Measurements from ENCODE around the gene RTCA. TPM values are rescaled to one million over a fixed set of nuclear protein-coding genes. Genes with fewer than 3 reads are reported as not detected.
"Not testable (repeated sequence)": the region's sequence is repeated elsewhere in the genome, so short reads cannot be mapped to it uniquely, and the experiment has no call there.

The RTCA gene
- total RNA-seq, 1 donor from 2014 or later = 39.3 TPM

DNA sequence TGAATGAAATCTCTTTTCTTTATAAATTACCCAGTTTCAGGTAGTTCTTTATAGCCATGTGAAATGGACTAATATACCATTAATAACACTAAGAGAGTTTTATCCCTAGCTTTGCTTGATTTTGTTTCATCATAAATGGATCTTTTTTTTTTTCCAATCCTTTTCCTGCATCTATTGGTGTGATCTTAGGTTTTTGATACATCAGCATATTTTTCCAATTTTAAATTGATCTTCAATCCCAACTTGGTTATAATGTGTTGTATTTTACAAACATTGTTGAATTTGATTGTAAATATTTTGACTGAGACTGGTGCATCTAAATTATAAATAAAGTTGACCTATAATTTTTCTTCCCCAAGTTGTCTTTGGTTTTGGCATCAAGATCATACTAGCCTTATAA, 4.3 kb upstream of the RTCA start:
- Mint-ChIP-seq H3K36me3 (ENCODE audit: insufficient read depth) (peaks cover 23% of the 10 kb centered on the region), H3K27ac (no peak overlapping the region), H3K27me3 (no peaks in the 10 kb centered on the region), H3K4me1 (ENCODE audit: low read depth) (peaks cover 6% of the 10 kb centered on the region), H3K4me3 (ENCODE audit: low read depth) (no peak overlapping the region), H3K9me3 (ENCODE audit: low read depth) (peaks cover 25% of the 10 kb centered on the region)
- TF ChIP-seq, protein P1, sequence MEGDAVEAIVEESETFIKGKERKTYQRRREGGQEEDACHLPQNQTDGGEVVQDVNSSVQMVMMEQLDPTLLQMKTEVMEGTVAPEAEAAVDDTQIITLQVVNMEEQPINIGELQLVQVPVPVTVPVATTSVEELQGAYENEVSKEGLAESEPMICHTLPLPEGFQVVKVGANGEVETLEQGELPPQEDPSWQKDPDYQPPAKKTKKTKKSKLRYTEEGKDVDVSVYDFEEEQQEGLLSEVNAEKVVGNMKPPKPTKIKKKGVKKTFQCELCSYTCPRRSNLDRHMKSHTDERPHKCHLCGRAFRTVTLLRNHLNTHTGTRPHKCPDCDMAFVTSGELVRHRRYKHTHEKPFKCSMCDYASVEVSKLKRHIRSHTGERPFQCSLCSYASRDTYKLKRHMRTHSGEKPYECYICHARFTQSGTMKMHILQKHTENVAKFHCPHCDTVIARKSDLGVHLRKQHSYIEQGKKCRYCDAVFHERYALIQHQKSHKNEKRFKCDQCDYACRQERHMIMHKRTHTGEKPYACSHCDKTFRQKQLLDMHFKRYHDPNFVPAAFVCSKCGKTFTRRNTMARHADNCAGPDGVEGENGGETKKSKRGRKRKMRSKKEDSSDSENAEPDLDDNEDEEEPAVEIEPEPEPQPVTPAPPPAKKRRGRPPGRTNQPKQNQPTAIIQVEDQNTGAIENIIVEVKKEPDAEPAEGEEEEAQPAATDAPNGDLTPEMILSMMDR (IDR thresholded peaks at IDR 0.05; ENCODE audit: unreplicated experiment) = no peak
- DNase-seq (ENCODE audit: low spot score, unreplicated experiment) = no peak

DNA sequence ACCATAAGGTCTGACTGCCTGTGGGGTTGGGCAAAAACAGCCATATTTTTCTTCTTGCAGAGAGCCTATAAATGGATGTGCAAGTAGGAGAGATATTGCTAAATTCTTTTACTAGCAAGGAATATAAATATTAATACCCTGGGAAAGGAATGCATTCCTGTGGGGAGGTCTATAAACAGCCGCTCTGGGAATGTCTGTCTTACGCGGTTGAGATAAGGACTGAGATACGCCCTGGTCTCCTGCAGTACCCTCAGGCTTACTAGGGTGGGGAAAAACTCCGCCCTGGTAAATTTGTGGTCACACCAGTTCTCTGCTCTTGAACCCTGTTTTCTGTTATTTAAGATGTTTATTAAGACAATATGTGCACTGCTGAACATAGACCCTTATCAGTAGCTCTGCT, 1.9 kb upstream of the RTCA start:
- H3K4me3 Mint-ChIP-seq (ENCODE audit: low read depth); H3K27ac Mint-ChIP-seq; H3K27me3 Mint-ChIP-seq; DNase-seq (ENCODE audit: low spot score, unreplicated experiment); H3K4me1 Mint-ChIP-seq (ENCODE audit: low read depth): not testable (repeated sequence)
- Mint-ChIP-seq H3K9me3 (ENCODE audit: low read depth) (peaks cover 25% of the 10 kb centered on the region), H3K36me3 (ENCODE audit: insufficient read depth) (peaks cover 26% of the 10 kb centered on the region)

DNA sequence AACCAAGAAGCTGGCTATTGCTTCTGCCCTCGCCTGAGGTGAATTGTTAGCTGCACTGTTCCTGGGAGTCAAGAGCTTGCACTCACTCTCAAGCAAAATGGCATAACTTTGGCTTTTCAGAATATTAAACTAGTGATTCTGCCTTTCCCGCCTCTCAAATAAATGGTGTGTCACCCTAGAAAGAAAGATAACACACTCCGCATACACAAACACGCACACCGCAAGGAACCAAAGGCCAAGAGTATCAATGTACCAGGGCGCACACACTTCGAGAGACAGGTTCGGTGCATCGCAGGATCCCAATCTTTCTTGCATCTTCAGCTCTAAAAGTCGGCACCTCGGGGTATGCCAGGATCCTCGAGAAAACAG, 470 bp upstream of the RTCA start:
- Mint-ChIP-seq H3K27me3 (no peaks in the 10 kb centered on the region), H3K36me3 (ENCODE audit: insufficient read depth) (peaks cover 26% of the 10 kb centered on the region), H3K9me3 (ENCODE audit: low read depth) (peaks cover 25% of the 10 kb centered on the region), H3K4me3 (ENCODE audit: low read depth) (peak overlapping the region; percentile 99), H3K27ac (peak overlapping the region; percentile 99), H3K4me1 (ENCODE audit: low read depth) (peaks cover 10% of the 10 kb centered on the region)
- TF ChIP-seq, protein P1 (IDR thresholded peaks at IDR 0.05; ENCODE audit: unreplicated experiment) = no peak
- no peak for DNase-seq (ENCODE audit: low spot score, unreplicated experiment)

DNA sequence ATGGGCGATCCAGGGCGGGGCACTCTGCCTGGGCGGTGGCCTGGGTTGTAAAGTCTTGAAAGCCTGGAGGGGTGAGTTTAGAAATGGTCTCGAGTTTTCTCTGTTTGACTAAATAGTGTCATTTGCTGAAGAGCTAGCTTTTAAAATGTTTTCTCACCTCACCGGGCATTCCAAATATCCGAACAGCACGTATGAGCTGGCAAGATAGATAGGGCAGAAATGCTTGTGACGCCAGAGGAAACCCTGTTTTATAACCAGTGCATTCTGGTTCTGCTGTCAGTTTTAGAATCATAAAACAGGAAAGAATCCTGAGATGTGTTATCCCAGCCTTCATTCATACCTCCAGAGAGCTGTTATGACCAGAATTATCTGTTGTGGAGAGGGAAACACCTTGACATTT, 725 bp downstream of the RTCA start:
- Mint-ChIP-seq H3K27ac (peak overlapping the region; percentile 99), H3K4me3 (ENCODE audit: low read depth) (peak overlapping the region; percentile 99), H3K9me3 (ENCODE audit: low read depth) (peaks cover 20% of the 10 kb centered on the region), H3K4me1 (ENCODE audit: low read depth) (peaks cover 10% of the 10 kb centered on the region), H3K27me3 (no peaks in the 10 kb centered on the region), H3K36me3 (ENCODE audit: insufficient read depth) (peaks cover 23% of the 10 kb centered on the region)
- DNase-seq (ENCODE audit: low spot score, unreplicated experiment) = no peak
- TF ChIP-seq, protein P1 (IDR thresholded peaks at IDR 0.05; ENCODE audit: unreplicated experiment) = no peak

DNA sequence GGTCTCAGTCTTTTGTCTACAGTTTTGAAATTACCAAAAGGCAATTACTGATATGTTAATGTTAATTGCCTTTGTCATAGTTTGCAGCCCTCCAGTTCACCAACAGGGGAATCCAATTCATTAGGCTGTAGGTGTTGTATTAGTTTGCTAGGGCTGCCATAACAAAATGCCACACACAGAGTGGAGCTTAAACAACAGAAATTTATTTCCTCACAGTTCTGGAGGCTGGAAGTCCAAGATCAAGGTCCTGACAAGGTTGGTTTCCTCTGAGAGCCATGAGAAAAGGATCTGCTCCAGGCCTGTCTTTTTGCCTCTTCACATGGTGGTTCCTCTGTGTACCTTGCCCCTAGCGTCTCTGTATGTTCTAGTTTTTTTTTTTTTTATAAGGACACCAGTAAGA, 1.3 kb downstream of the RTCA start:
- TF ChIP-seq, protein P1 (IDR thresholded peaks at IDR 0.05; ENCODE audit: unreplicated experiment) = no peak
- Mint-ChIP-seq H3K9me3 (ENCODE audit: low read depth) (peaks cover 19% of the 10 kb centered on the region), H3K4me3 (ENCODE audit: low read depth) (peak overlapping the region; percentile 99), H3K36me3 (ENCODE audit: insufficient read depth) (peaks cover 23% of the 10 kb centered on the region), H3K27ac (peak overlapping the region; percentile 99), H3K4me1 (ENCODE audit: low read depth) (peaks cover 10% of the 10 kb centered on the region), H3K27me3 (no peaks in the 10 kb centered on the region)
- DNase-seq (ENCODE audit: low spot score, unreplicated experiment) = no peak

DNA sequence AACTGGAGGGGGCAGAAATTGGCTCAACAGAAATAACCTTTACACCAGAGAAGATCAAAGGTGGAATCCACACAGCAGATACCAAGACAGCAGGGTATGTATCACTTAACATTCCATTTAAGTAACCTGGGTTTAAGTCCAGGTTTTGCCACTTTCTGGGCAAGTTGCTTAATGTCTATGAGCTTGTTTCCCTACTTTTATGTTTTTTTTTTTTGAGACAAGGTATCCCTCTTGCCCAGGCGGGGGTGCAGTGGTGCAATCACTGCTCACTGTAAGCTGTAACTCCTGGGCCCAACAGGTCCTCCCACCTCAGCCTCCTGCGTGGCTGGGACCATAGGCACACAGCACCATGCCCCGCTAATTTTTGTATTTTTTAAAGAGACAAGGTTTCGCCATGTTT, 2.2 kb downstream of the RTCA start:
- H3K36me3 Mint-ChIP-seq (ENCODE audit: insufficient read depth) = peaks cover 19% of the 10 kb centered on the region
- H3K27me3 Mint-ChIP-seq = no peaks in the 10 kb centered on the region

More for the DNA sequence above, 2.2 kb downstream of the RTCA start:
- Mint-ChIP-seq H3K27ac (no peak overlapping the region), H3K4me3 (ENCODE audit: low read depth) (peak overlapping the region; percentile 19), H3K4me1 (ENCODE audit: low read depth) (peaks cover 10% of the 10 kb centered on the region), H3K9me3 (ENCODE audit: low read depth) (peaks cover 13% of the 10 kb centered on the region)
- no peak for DNase-seq (ENCODE audit: low spot score, unreplicated experiment)
- TF ChIP-seq, protein P1 (IDR thresholded peaks at IDR 0.05; ENCODE audit: unreplicated experiment) = no peak
